ENCODE measurements around the gene ABLIM2. TPM values are rescaled to one million over a fixed set of nuclear protein-coding genes. Genes with fewer than 3 reads are reported as not detected.

ABLIM2 gene
- total and polyA plus RNA-seq, 2 of the 8 experiments (the other 6 are each of a cell fraction or from before 2014, with no cell fraction given) = 2.8 to 3.0 TPM

GRCh38 chr4:7945709-7946380, 212.8 kb downstream of the ABLIM2 start:
- H2AFZ ChIP-seq (ENCODE audit: low read length) = no peak overlapping the region
- no peaks in the 10 kb centered on the region for H3K36me3 ChIP-seq (ENCODE audit: control insufficient read depth in 2 of 4, insufficient read depth in 4 of 4, low read length in 3 of 4)
- no peak overlapping the region for H2BK15ac ChIP-seq (ENCODE audit: low read length)
- H3K9me3 ChIP-seq (ENCODE audit: insufficient read depth in 2 of 2, low read depth in 1 of 2, low read length in 1 of 2) = no peaks in the 10 kb centered on the region
- H4K91ac ChIP-seq (replicated peaks; ENCODE audit: insufficient read length, low read length) = no peak overlapping the region
- no peak overlapping the region for H3K23ac ChIP-seq (ENCODE audit: insufficient read length)
- 91% methylated on average over 14 of the region's 14 CpGs; no CpG with 5 or more reads in 1 of the 2 experiments for WGBS, 2 experiments (ENCODE audit: extremely low coverage in 1 of 2, insufficient coverage in 1 of 2, insufficient read length in 1 of 2, insufficient replicate concordance in 2 of 2, low coverage in 1 of 2, low lambda C conversion rate in 2 of 2, missing lambda C conversion rate in 1 of 2)
- no peak overlapping the region for H3K14ac ChIP-seq (ENCODE audit: insufficient read length)
- DNase-seq (ENCODE audit: low read depth in 1 of 2, low spot score in 2 of 2) = no peak
- H3K9ac ChIP-seq (replicated peaks in 1 of 4; ENCODE audit: extremely low read depth in 1 of 4, low read depth in 3 of 4, low read length in 3 of 4) = no peak overlapping the region
- no peak overlapping the region for H3K18ac ChIP-seq (ENCODE audit: extremely low read depth, low read length)
- CTCF ChIA-PET (ENCODE audit: partially characterized antibody) = interaction anchor here (0.8 to 1.9 kb wide), 12 partner anchors 12 to 245 kb away, joined by 3 to 5 read pairs (median 4); no protein-coding TSS in a partner anchor
- peaks cover 3 to 13% (median 9%) of the 10 kb centered on the region in 4 experiments; a peak in 5 of 7 replicates for H3K4me1 ChIP-seq (replicated peaks in 1 of 4; ENCODE audit: control insufficient read depth in 3 of 4, insufficient read depth in 4 of 4, low read length in 3 of 4)
- H3K27me3 ChIP-seq (replicated peaks in 1 of 4; ENCODE audit: control insufficient read depth in 3 of 4, extremely low read depth in 1 of 4, insufficient read depth in 3 of 4, low read length in 3 of 4) = no peaks in the 10 kb centered on the region
- no peak overlapping the region for H3K56ac ChIP-seq (replicated peaks; ENCODE audit: insufficient read length, low read depth, low read length)
- H3K79me2 ChIP-seq (ENCODE audit: control insufficient read depth in 1 of 2, insufficient read depth in 2 of 2, low read length in 2 of 2) = no peaks in the 10 kb centered on the region
- no peak overlapping the region for H2BK5ac ChIP-seq (ENCODE audit: low read depth, low read length)
- H2AK5ac ChIP-seq (ENCODE audit: low read depth, low read length) = no peak overlapping the region
- H4K20me1 ChIP-seq (replicated peaks in 1 of 2; ENCODE audit: control insufficient read depth in 1 of 2, insufficient read depth in 2 of 2, low read length in 2 of 2) = no peaks in the 10 kb centered on the region
- H4K8ac ChIP-seq (ENCODE audit: extremely low read depth, insufficient read depth, low read length) = no peak overlapping the region
- H3K4ac ChIP-seq (replicated peaks; ENCODE audit: insufficient read length, low read depth, low read length) = no peak overlapping the region
- no peak overlapping the region for H3K4me2 ChIP-seq (ENCODE audit: insufficient read depth in 1 of 2, low read depth in 2 of 2, low read length in 2 of 2)
- TF ChIP-seq POLR2A (IDR thresholded peaks at IDR 0.05; ENCODE audit: control extremely low read depth in 1 of 2, low read depth in 2 of 2, low read length in 2 of 2) (no peak), CBX8 (IDR thresholded peaks at IDR 0.05; ENCODE audit: borderline replicate concordance, low read depth, low read length) (no peak), CHD1 (IDR thresholded peaks at IDR 0.05; ENCODE audit: low read depth, low read length) (no peak), CREB1 (IDR thresholded peaks at IDR 0.05) (no peak)
- H3K27ac ChIP-seq (ENCODE audit: low read depth, low read length) = no peak overlapping the region
- H3K4me3 ChIP-seq (ENCODE audit: extremely low read depth in 1 of 4, insufficient read depth in 2 of 4, low read depth in 3 of 4, low read length in 4 of 4) = no peak overlapping the region
- H2BK12ac ChIP-seq (ENCODE audit: low read depth, low read length) = no peak overlapping the region
- no peak overlapping the region for H4K5ac ChIP-seq (ENCODE audit: insufficient read length, low read depth, low read length)
- no peaks in the 10 kb centered on the region for H3K79me1 ChIP-seq (ENCODE audit: low read depth, low read length)
- POLR2A ChIA-PET (ENCODE audit: partially characterized antibody) = no interaction called here
- no peak overlapping the region for H2BK20ac ChIP-seq (ENCODE audit: low read length)
- FAIRE-seq = no peak
- H3K23me2 ChIP-seq (ENCODE audit: low read depth, low read length) = no peaks in the 10 kb centered on the region
- H2BK120ac ChIP-seq (replicated peaks; ENCODE audit: low read depth, low read length) = no peak overlapping the region

All from H1 (cell line).